NB4 (cell line): ENCODE measurements around the gene PIGR.

Experiments
- POLR2A ChIP-seq: IDR thresholded peaks from 2 replicates; pipeline ENCODE4 v1.6.1; 2011; ENCODE audit warnings: mild to moderate bottlenecking; ENCODE audit not compliant: insufficient read length; ENCODE audit errors: extremely low read depth
- TF ChIP-seq, protein P1 (sequence below): IDR thresholded peaks from one replicate; pipeline ENCODE4 v1.5.1; 2012; ENCODE audit warnings: low read depth, low read length

- TF ChIP-seq, protein P1, sequence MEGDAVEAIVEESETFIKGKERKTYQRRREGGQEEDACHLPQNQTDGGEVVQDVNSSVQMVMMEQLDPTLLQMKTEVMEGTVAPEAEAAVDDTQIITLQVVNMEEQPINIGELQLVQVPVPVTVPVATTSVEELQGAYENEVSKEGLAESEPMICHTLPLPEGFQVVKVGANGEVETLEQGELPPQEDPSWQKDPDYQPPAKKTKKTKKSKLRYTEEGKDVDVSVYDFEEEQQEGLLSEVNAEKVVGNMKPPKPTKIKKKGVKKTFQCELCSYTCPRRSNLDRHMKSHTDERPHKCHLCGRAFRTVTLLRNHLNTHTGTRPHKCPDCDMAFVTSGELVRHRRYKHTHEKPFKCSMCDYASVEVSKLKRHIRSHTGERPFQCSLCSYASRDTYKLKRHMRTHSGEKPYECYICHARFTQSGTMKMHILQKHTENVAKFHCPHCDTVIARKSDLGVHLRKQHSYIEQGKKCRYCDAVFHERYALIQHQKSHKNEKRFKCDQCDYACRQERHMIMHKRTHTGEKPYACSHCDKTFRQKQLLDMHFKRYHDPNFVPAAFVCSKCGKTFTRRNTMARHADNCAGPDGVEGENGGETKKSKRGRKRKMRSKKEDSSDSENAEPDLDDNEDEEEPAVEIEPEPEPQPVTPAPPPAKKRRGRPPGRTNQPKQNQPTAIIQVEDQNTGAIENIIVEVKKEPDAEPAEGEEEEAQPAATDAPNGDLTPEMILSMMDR, result no peak
- TF ChIP-seq POLR2A, result no peak
These were observed 20.0 kb downstream of the PIGR start for GRCh38 chr1:206926286-206926685.
